Endothelial cell of hepatic sinusoid (primary cell): Measurements from ENCODE around the gene GNAZ.

ENCODE experiments used
- in situ Hi-C: cut with HindIII; loops from 2 replicates; pipeline ENCODE4 v1.10.0; 2017; ENCODE audit warnings: low sequenced_read_pairs

Gene GNAZ

GRCh38 chr22:23075525-23076216 is 5.4 kb downstream of the GNAZ start:
- in situ Hi-C loops: no loop called here

DNA sequence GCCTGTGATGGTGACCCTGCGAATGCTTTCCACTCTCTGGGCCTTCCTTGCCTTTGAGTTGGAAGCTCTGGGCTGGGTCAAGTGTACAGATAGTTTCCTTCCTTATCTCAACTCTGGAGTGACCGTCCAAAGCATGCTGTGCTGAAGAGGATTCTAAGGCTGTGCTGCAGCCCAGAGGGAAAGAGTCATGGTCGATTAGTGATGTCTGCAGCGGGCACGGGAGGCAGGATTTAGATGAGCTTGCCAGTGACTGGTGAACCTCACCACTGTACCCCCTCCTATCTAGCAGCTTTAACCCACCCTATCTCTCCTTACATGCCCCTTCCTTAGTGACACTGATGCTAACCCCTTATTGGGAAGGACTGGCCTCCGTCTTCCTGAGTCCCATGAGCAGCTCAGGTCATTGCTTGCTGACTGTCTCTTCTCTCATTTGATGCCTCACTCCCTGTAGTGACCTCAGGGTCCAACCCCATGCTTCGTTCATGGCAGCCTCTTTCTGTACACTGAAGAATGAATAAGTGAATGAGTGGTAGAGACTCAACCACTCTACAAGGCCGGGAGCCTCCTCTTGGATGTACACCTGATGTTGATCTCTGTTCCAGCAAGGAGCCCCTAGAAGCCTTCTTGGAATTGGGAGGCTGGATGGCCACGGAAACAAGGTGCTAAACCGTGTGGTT is 6.7 kb downstream of the GNAZ start:
- in situ Hi-C loops: no loop called here

- in situ Hi-C loops: no loop called here
These were observed 7.5 kb downstream of the GNAZ start for GRCh38 chr22:23077627-23078461.

DNA sequence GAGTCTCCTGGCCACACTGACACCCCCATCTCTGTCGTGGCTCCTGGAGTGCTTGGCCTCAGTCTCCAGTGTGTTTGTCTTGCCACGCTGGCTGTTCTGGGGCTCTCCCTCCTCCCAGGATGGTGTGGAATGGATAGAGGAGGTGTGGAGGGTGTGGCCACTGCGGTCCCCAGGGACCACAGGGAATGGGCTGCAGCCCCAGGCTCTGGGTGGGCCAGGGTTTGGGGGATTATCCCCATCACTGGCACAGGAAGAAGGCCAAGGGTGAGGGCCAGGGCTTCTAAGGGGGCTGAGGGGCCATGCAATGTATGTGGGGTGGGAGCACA is 8.1 kb downstream of the GNAZ start:
- in situ Hi-C loops: no loop called here

- in situ Hi-C loops: no loop called here
These were observed 9.0 kb downstream of the GNAZ start for GRCh38 chr22:23079240-23079768.

DNA sequence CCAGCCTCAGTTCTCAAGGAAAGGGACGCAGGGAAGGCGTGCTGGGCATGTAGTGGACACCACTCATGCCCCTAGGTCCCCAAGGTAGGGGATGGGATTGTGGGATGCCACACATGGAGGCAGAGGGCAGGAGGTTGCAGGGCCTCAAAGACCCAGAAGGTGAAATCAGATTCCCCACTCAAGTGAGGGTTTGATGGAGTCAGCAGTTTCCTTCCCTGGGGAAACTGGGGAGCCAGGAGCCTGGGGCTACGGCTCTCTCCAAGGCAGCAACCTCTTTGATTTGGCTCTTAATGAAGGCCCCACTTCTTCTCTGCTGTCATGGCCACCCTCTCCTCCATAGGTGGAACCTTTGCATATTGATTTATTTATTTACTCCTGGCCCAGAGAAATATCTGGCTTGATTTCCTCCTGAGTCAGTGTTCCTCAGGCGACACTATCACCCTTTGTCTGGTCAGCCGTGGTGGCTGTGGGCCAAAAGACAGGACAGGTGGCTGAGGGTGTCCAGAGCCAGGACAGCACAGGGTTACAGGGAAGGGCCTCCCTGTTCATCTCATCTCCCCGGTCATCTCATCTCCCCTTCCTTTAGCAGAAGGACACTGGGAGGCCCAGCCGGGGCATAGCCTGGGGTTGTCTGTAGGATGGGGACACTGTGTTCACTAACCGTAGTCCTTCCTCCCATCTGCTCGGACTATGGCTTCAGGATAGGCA is 9.6 kb downstream of the GNAZ start:
- in situ Hi-C loops: no loop called here

DNA sequence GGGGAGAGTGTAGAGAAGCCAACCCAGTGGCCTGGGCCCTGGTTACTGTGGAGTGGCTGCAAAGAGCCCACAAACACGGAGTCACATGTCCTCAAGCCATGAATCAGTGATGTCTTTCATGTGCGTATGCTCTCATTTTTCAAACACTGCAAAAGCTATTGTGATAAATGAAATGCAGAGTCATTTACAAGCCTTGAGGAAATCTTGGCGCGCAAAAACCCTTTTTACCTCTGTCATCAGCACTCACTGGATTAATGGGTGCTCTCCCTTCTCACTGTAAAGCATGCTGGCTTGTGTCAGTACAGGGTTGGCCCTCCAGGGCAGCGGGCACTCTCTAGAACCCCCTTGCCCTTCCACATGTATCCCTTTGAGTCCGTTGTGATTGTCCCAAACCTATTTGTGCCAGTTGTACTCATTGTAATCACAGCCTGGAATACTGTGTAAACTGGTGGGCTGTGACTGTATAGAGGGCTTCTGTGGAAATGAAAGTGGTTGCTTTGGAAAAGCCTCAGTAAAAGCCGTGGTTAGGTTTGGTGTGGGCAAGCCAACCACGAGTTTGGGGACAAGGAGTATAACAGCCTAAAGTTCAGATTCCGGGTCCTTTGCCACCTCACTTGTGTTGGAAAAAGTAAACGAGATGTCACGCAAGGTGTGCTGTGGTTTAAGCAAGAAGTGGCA is 10.4 kb downstream of the GNAZ start:
- in situ Hi-C loops: no loop called here

- in situ Hi-C loops: no loop called here
These were observed 12.4 kb downstream of the GNAZ start for GRCh38 chr22:23082534-23083314.

GRCh38 chr22:23083315-23084021 is 13.1 kb downstream of the GNAZ start:
- in situ Hi-C loops: no loop called here

GRCh38 chr22:23084453-23085350 is 14.4 kb downstream of the GNAZ start:
- in situ Hi-C loops: no loop called here

GRCh38 chr22:23085351-23085671 is 15.0 kb downstream of the GNAZ start:
- in situ Hi-C loops: no loop called here

- in situ Hi-C loops: no loop called here
These were observed 15.5 kb downstream of the GNAZ start for GRCh38 chr22:23085785-23086184.

DNA sequence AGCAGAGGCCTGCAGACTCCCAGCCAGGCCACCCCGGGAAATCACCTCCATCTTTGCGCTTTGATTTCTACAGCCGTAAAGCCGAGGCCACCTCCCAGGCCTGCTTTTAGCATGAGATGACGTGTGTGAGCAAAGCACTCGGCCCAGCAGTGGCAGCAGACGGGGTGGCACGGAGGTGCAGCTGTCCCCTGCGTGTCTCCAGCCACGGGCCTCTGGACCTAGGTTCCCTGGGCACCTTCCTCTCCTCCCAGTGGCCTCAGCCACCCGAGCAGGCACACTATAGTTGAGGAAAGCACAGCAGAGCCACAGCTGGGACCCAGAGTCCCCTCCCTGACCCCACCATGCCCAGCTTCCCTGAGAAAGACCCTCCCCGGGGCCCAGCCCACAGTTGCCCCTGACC is 15.9 kb downstream of the GNAZ start:
- in situ Hi-C loops: no loop called here

- in situ Hi-C loops: no loop called here
These were observed 16.5 kb downstream of the GNAZ start for GRCh38 chr22:23086787-23087186.

DNA sequence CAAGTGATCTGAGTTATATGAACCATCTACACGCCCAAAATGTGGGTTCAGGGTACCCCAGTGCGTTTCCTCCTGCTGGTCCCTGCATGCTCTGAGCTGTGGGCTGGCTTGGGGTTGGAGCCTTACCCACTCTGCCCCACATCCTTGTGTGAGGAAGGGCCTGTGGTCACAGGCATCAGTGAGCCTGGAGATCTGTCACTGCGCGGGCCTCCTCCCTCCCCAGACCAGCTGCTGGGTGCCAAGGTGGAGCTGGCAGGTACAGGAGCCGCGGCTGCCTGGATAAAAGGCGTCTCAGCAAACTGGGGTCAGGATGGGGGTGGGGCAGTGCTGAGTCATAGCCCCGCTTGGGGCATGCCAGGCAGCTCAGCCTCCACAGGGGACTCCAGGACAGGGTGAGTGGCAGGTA is 17.9 kb downstream of the GNAZ start:
- in situ Hi-C loops: no loop called here

DNA sequence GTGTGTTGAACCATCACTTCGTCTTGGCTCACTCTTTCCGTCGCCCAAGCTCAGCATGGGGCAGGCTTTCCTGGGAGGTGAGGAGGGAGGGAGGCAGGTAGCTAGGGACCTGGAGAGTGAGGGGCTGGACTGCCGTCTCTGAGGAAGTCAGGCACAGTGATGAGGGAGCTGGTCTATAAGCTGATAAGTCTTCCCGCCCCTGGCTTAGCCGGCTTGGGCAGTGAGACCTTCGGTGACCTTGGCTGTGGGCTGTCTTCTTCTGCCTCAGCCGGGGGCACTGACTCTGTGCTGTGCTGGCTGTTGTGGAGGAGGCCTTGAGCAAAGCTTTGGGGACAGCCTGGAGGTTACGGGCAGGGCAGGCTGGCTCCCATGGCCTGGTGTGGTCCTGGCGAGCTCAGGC is 18.7 kb downstream of the GNAZ start:
- in situ Hi-C loops: no loop called here

DNA sequence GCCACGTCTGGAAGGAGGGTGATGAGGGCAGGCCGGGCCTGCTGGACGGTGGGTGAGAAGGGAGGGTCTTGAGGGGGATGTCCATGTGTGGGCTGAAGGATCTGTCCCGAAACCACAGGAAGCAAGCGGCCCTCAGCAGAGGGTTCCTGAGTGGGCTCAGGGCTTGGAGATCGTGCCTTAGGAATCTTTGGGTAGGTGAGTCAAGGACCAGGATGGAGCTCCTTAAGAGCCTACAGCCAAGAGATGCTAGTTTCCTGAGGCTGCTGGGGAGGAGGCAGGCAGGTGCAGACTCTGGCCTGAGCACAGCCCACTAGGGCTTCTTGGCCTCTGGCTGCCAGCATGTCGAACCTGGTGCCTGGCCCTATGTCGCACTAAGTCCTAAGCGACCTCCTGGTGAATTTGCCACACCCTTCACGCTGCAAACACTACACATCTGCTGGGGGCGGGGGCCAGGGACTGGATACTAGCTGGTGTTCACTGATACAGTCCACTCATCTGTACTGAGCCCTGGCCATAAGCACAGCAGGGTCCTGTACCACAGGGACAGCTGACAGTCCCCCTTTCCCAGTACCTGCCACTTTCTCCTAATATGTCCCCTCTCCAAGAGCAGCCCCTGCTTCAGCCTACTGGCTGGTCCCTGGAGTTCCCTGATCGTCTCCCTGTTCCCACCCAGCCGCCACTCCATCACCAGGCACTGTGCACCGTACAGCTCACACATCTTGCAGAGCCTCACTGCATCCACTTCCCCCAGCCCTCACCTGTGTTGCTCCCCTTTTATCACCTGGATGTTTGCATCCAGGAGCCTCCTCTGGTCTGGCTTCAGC is 19.5 kb downstream of the GNAZ start:
- in situ Hi-C loops: no loop called here

DNA sequence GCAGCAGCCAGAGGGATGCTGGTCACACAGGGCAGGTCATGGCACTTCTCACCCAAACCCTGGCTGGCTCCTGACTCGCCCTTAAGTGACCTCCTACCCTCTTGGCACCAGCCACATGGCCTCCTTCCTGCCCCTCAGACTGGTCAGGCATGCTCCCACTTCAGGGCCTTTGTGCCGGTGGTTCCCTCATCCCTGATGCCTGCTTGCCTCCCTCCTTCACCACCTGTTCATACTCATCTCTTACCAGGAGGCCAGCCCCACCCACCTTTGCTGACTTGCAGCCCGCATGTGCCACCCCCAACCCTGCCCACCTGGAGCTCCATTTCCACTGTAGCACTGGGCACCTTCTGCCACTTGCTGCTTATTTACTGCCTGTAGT is 20.1 kb downstream of the GNAZ start:
- in situ Hi-C loops: no loop called here
